GM18526 (cell line): ENCODE results near the gene LPP.

Experiments used
- POLR2A ChIP-seq: IDR thresholded peaks from 3 replicates; pipeline ENCODE4 v1.6.1; 2011; ENCODE audit not compliant: insufficient read length; ENCODE audit errors: extremely low read depth

Gene LPP

GRCh38 chr3:188408831-188409230 lies 254.9 kb downstream of the LPP start:
- TF ChIP-seq POLR2A, result no peak

- TF ChIP-seq POLR2A, result no peak
Observed at GRCh38 chr3:188411750-188412149, 257.8 kb downstream of the LPP start.

- TF ChIP-seq POLR2A, result no peak
Observed at GRCh38 chr3:188415196-188415595, 261.2 kb downstream of the LPP start.

GRCh38 chr3:188416041-188416440 lies 262.1 kb downstream of the LPP start:
- no peak for TF ChIP-seq POLR2A

GRCh38 chr3:188417271-188417696 lies 263.3 kb downstream of the LPP start:
- TF ChIP-seq POLR2A, result no peak

GRCh38 chr3:188417766-188418165 lies 263.8 kb downstream of the LPP start:
- TF ChIP-seq POLR2A, result no peak

- TF ChIP-seq POLR2A, result no peak
Observed at GRCh38 chr3:188421151-188421821, 267.3 kb downstream of the LPP start.

- TF ChIP-seq POLR2A, result no peak
Observed at GRCh38 chr3:188421836-188422540, 268.0 kb downstream of the LPP start.

GRCh38 chr3:188431040-188431439 lies 277.1 kb downstream of the LPP start:
- TF ChIP-seq POLR2A, result no peak

- no peak for TF ChIP-seq POLR2A
Observed at GRCh38 chr3:188431553-188431952, 277.6 kb downstream of the LPP start.

GRCh38 chr3:188432802-188433520 lies 279.0 kb downstream of the LPP start:
- no peak for TF ChIP-seq POLR2A

GRCh38 chr3:188433521-188434150 lies 279.7 kb downstream of the LPP start:
- TF ChIP-seq POLR2A, result no peak

- no peak for TF ChIP-seq POLR2A
Observed at GRCh38 chr3:188434594-188434993, 280.6 kb downstream of the LPP start.

- no peak for TF ChIP-seq POLR2A
Observed at GRCh38 chr3:188435266-188435665, 281.3 kb downstream of the LPP start.

GRCh38 chr3:188437926-188438325 lies 284.0 kb downstream of the LPP start:
- no peak for TF ChIP-seq POLR2A

- TF ChIP-seq POLR2A, result no peak
Observed at GRCh38 chr3:188439080-188439479, 285.1 kb downstream of the LPP start.

- no peak for TF ChIP-seq POLR2A
Observed at GRCh38 chr3:188440340-188440972, 286.5 kb downstream of the LPP start.
